HG03571 (cell line): ENCODE measurements around the gene NELL1.
"Not testable (repeated sequence)": the region's sequence is repeated elsewhere in the genome, so short reads cannot be mapped to it uniquely, and the experiment has no call there.

ENCODE experiments used
- ATAC-seq: cut with Tn5 transposase; IDR thresholded peaks from one replicate; pipeline ENCODE4 v1.9.1; 2021; ENCODE audit not compliant: unreplicated experiment

The NELL1 gene

DNA sequence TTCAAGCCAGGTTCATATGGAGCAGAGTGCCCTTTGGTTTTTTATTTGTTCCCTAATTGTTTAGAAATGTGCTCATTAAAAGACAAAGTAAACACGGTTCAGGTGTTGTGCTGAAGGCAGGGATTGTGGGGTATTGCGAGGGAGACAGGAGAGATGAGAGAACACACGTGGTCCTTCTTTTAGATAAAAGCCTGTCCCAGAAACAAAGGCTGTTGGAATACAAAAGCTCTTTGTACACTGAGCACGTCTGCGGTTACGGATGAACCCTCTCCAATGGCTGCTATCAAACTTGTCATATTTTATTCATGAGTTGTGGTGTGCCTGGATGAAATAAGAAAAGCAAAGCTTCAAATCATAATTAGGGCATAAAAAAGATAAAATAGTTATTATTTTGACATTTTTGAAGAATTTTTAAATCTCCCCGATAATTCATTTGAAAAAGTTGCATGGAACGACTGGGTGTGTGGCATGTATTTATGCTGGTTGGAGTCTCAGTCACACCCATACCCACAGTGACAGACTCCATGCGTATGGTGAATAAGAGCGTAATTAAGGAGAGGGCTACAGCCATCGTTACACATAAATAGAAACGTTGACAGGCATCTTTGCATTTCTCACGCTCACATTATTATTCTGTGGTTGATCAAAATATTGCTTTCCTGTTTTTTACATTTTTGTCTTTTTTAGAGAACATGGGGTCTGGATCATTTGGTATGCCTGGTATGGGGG lies 92.9 kb downstream of the NELL1 start:
- ATAC-seq: no peak

GRCh38 chr11:20762980-20763379 lies 93.6 kb downstream of the NELL1 start:
- ATAC-seq: no peak

DNA sequence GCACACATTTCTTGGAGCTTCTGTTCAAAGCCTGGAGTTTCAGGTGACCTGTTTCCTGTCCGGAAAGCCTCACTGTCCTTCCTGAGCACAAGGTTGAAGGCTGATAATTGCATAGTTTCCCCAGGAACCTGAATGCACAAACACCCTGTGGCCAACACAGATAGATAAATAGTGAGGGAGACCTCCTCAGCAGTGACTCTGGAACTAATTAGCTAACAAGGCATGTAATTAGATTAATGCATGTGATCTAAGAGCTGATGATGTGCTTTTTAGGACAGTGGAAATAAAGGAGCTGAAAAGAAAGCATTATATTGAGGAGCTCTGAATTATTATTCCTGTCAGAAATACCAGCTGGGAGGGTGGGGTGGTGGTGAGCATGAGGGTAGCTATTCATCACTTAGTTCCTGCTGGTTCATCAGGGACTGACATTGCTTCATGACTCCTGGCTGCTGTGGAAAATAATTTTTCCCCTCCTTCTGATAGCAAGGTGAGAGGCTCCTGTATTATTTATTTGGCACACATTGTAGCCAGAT lies 101.1 kb downstream of the NELL1 start:
- ATAC-seq: no peak

GRCh38 chr11:20771026-20771425 lies 101.6 kb downstream of the NELL1 start:
- no peak for ATAC-seq

GRCh38 chr11:20771681-20772080 lies 102.3 kb downstream of the NELL1 start:
- no peak for ATAC-seq

- no peak for ATAC-seq
Observed at GRCh38 chr11:20775331-20775730, 105.9 kb downstream of the NELL1 start.

GRCh38 chr11:20782775-20783174 lies 113.4 kb downstream of the NELL1 start:
- no peak for ATAC-seq

GRCh38 chr11:20783220-20783619 lies 113.8 kb downstream of the NELL1 start:
- ATAC-seq: no peak

- no peak for ATAC-seq
Observed at GRCh38 chr11:20790622-20791021, 121.2 kb downstream of the NELL1 start.

DNA sequence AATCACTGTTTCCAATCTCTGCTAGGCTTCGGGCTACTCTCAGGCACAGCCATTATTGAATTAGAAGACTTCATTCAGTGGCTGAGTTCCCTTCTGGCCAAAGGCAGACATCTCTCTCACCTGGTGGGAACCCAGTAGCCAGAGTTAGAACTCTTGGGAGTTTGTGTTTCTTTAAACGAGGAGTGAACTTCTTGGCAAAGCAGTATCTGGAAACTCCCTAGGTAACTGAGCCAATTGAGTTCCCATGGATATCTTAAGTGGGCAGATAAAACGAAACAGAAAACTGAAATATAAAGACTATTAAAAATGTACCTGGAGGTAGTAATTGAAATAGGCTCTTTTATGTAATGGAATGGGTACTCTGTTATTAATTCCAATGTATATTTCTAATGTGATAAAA lies 125.6 kb downstream of the NELL1 start:
- ATAC-seq: no peak

DNA sequence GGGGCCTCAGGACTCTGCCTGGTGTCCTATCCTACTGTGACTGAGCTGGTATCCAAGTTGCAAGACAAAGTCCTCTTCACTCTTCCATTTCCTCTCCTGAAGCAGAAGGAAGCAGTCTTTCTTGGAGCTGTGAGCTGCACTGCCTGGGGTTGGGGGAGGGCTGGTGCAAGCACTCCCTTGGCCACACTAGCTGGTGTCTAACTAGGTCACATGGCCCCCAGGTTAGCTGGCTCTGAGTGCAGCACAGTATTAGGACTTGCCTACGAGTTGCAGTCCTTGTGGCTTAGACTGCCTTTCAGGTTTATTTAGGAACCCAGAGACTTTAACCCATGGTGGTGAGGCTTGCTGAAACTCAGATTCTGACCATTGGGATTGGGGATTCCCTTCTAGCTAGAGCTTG lies 138.9 kb downstream of the NELL1 start:
- ATAC-seq: no peak

DNA sequence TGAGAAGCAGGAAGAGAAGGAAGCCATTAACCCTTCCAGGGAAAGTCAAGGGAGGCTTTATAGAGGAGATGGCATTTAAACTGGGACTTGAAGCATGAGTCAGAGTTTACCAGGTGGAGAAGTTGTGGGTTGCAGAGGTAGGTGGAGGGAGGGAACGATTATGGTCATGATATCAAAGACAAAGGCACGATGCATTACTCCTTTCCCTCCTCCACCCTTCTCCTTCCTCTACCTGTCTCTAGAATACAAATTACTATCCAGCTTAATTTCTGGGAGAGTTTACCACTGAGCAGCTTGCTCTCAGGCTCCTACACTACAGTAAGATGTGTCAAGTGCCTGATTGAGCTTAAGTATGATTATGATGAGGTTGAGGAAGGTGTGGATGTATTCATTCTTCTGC lies 151.7 kb downstream of the NELL1 start:
- ATAC-seq: no peak

GRCh38 chr11:20821470-20821869 lies 152.1 kb downstream of the NELL1 start:
- ATAC-seq: no peak

- no peak for ATAC-seq
Observed at GRCh38 chr11:20824773-20825172, 155.4 kb downstream of the NELL1 start.

GRCh38 chr11:20835561-20835960 lies 166.2 kb downstream of the NELL1 start:
- ATAC-seq: no peak

DNA sequence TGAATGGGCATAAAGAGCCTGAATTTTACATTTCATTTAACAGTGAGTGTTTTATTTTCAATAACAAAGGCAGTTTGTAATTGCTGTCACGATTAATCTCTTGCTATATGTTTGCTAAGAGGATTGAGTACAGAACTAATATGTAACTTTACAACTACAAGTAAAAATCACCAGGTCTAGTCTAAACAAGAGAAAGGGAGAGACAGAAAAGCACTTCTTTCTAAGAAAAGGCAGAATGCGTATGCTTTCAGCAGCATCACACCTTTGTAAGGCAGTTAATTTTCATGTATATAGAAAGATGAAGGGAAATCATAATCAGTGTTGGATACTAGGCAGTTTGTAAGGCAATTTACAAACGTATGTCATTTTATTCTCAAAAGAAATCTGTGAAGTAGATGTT lies 169.8 kb downstream of the NELL1 start:
- ATAC-seq: no peak

- no peak for ATAC-seq
Observed at GRCh38 chr11:20840341-20840740, 171.0 kb downstream of the NELL1 start.

- ATAC-seq: no peak
Observed at GRCh38 chr11:20844216-20844615, 174.8 kb downstream of the NELL1 start.

DNA sequence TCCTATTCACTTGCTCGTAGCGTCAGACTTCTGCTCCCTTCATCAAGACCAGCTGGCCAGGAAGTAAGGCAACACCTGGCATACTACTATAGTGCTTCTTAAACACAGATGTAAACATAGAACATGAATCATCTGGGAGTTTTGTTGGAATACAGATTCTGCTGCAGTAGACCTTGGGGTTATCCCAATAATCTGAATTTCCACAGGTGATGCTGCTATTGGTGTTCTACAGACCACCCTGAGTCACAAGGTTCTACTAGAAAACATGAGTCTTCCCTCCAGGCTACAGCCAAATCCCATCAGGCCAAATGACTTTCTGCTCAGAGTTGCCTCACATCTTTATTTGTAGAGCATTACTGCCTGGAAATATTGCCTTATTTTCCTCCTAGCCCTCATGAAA lies 175.2 kb downstream of the NELL1 start:
- no peak for ATAC-seq

- no peak for ATAC-seq
Observed at GRCh38 chr11:20854215-20854955, 185.0 kb downstream of the NELL1 start.

DNA sequence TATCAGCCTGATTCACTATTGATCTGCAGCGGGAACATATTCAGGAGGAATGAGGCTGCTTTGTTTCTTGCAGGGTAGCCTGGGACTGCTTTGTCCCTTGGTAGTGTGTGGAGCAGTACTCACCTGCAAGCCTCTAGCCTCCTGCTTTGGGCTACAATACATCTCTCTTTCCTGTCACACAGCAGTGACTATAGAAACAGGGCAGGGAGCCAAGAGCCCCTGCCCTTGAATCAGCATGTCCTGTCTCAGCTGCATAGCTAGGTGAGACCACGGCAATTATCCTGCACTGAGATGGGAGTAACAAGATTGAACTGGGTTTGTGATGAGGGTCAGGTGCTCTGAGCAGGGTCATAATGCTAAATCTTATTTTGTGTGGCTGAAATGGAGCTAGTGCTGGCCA lies 191.9 kb downstream of the NELL1 start:
- no peak for ATAC-seq

DNA sequence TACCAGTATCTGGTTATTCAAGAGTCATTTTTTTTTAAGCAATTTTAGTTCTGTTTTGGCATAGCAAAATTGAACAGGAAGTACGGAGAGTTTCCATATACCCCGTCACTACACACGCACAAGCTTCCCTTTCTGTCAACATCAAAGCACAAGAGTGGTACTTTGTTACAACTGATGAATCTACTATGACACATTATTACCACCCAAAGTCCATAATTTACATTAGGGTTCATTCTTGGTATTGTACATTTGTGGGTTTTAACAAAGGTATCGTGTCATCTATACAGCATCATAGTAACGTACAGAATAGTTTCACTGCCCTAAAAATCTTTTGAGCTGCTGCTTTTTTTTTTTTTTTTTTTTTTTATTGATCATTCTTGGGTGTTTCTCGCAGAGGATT lies 192.9 kb downstream of the NELL1 start:
- not testable (repeated sequence) for ATAC-seq
